HCT116 (cell line): Measurements from ENCODE around the gene TP53AIP1.

Experiments used
- CTCF ChIP-seq, 3 experiments: fragments of 200-600 bp in 1 of 3; sonication (generic) in 1 of 3; IDR thresholded peaks in 2 of 3; conservative IDR thresholded peaks in 1 of 3; 2 replicates each; pipeline ENCODE4 v1.5.1; 2012 to 2017; ENCODE audit warnings: low read depth in 2 of 3, low read length in 2 of 3, antibody characterized with exemption in 1 of 3, borderline replicate concordance in 1 of 3, control low read depth in 1 of 3, mild to moderate bottlenecking in 1 of 3, mixed read lengths in 1 of 3, mixed run types in 1 of 3, moderate library complexity in 1 of 3; ENCODE audit not compliant: insufficient read depth in 1 of 3
- EZH2 ChIP-seq: fragments of 200-600 bp; sonication (generic); IDR thresholded peaks from 2 replicates; pipeline ENCODE4 v1.6.1; 2017; ENCODE audit warnings: antibody characterized with exemption, mixed run types
- EZH2phosphoT487 ChIP-seq: fragments of 200-600 bp; IDR thresholded peaks from 2 replicates; pipeline ENCODE4 v1.6.1; 2018; ENCODE audit warnings: antibody characterized with exemption, borderline replicate concordance
- POLR2A ChIP-seq: IDR thresholded peaks from 2 replicates; pipeline ENCODE4 v1.7.0; 2011; ENCODE audit warnings: borderline replicate concordance; ENCODE audit not compliant: insufficient read depth, insufficient read length; ENCODE audit errors: extremely low read depth
- POLR2AphosphoS5 ChIP-seq: IDR thresholded peaks from 2 replicates; pipeline ENCODE4 v1.6.1; 2011; ENCODE audit warnings: mild to moderate bottlenecking, low read depth, low read length, moderate library complexity
- TCF7L2 ChIP-seq: IDR thresholded peaks from 2 replicates; pipeline ENCODE4 v1.7.0; 2011; ENCODE audit warnings: borderline replicate concordance, inconsistent platforms; ENCODE audit not compliant: insufficient read depth, insufficient read length; ENCODE audit errors: extremely low read depth
- ZNF274 ChIP-seq: fragments of 200-500 bp; sonication (Bioruptor generic); IDR thresholded peaks from 2 replicates; pipeline ENCODE4 v1.6.1; 2014; ENCODE audit warnings: mild to moderate bottlenecking, low read depth, low read length, inconsistent platforms
- TF ChIP-seq, protein P1 (sequence below): IDR thresholded peaks from 2 replicates; pipeline ENCODE4 v1.6.1; 2012

GRCh38 chr11:128907585-128907984 is 35.1 kb downstream of the TP53AIP1 start:
- no peak for TF ChIP-seq CTCF (IDR thresholded peaks at IDR 0.05 in 2 of 3, conservative IDR thresholded peaks at IDR 0.05 in 1 of 3; ENCODE audit: borderline replicate concordance in 1 of 3, insufficient read depth in 1 of 3, low read depth in 2 of 3, low read length in 2 of 3)
- no peak for TF ChIP-seq POLR2AphosphoS5
- no peak for TF ChIP-seq EZH2phosphoT487
- no peak for TF ChIP-seq ZNF274
- TF ChIP-seq EZH2, result no peak
- no peak for TF ChIP-seq POLR2A
- TF ChIP-seq, protein P1, sequence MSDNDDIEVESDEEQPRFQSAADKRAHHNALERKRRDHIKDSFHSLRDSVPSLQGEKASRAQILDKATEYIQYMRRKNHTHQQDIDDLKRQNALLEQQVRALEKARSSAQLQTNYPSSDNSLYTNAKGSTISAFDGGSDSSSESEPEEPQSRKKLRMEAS, result no peak
- no peak for TF ChIP-seq TCF7L2
